ENCODE data around the gene PNPLA1.

Gene PNPLA1

GRCh38 chr6:36346486-36347273 lies 76.8 kb downstream of the PNPLA1 start:
- no peak for DNase-seq (ENCODE audit: low read depth)
- no peak overlapping the region for H3K4me3 ChIP-seq (ENCODE audit: low read length)
- TF ChIP-seq CTCF (conservative IDR thresholded peaks at IDR 0.05; ENCODE audit: low read depth, low read length) = no peak

- no peak overlapping the region for H3K4me3 ChIP-seq (ENCODE audit: low read length)
- no peak for TF ChIP-seq CTCF (conservative IDR thresholded peaks at IDR 0.05; ENCODE audit: low read depth, low read length)
- no peak for DNase-seq (ENCODE audit: low read depth)
Observed at GRCh38 chr6:36347621-36348020, 77.8 kb downstream of the PNPLA1 start.

- no peak for TF ChIP-seq CTCF (conservative IDR thresholded peaks at IDR 0.05; ENCODE audit: low read depth, low read length)
- H3K4me3 ChIP-seq (ENCODE audit: low read length) = no peak overlapping the region
- DNase-seq (ENCODE audit: low read depth) = no peak
Observed at GRCh38 chr6:36349240-36349639, 79.4 kb downstream of the PNPLA1 start.

DNA sequence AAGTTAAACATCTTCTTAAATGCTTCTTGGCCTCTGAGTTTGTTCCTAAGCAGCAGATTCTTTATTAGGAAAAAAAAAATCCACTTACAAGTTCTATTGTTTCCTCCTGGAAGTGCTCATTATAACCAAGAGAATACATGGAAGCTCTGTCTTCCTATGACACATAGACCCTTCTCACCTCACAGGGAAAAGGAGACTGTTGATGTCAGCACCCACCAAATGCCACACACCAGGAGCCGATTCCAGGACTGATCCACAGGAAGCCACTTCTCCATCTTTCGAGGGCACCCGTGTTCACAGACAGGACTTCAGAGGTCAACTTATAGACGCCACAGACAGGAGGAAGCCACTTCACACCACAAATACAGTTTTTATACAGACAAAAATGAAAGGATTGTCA lies 80.2 kb downstream of the PNPLA1 start:
- no peak overlapping the region for H3K4me3 ChIP-seq (ENCODE audit: low read length)
- TF ChIP-seq CTCF (conservative IDR thresholded peaks at IDR 0.05; ENCODE audit: low read depth, low read length) = no peak
- DNase-seq (ENCODE audit: low read depth) = no peak

- H3K4me3 ChIP-seq (ENCODE audit: low read length) = no peak overlapping the region
- peak; percentile 63 for DNase-seq (ENCODE audit: low read depth)
- no peak for TF ChIP-seq CTCF (conservative IDR thresholded peaks at IDR 0.05; ENCODE audit: low read depth, low read length)
Observed at GRCh38 chr6:36350681-36351571, 81.1 kb downstream of the PNPLA1 start.

GRCh38 chr6:36352477-36353157 lies 82.8 kb downstream of the PNPLA1 start:
- DNase-seq (ENCODE audit: low read depth) = no peak
- TF ChIP-seq CTCF (conservative IDR thresholded peaks at IDR 0.05; ENCODE audit: low read depth, low read length) = no peak
- no peak overlapping the region for H3K4me3 ChIP-seq (ENCODE audit: low read length)
